ENCODE results near the gene DNAJB13.

DNAJB13 gene

GRCh38 chr11:74018331-74019005 is 67.6 kb downstream of the DNAJB13 start:
- Histone ChIP-seq H3K36me3 (ENCODE audit: insufficient read depth, low read length) (no peaks in the 10 kb centered on the region; the same call in 1 of the 2 replicates), H3K27ac (no peak overlapping the region), H3K4me3 (no peak overlapping the region), H3K9me3 (ENCODE audit: low read depth, low read length) (no peaks in the 10 kb centered on the region), H3K9ac (ENCODE audit: insufficient read length) (no peak overlapping the region)
- no peak for TF ChIP-seq EZH2 (IDR thresholded peaks at IDR 0.05)
- TF ChIP-seq FOXP2 (optimal IDR thresholded peaks at IDR 0.05; ENCODE audit: control extremely low read depth, extremely low read length, insufficient read depth) = no peak
- DNase-seq (ENCODE audit: low read depth, low spot score) = no peak

DNA sequence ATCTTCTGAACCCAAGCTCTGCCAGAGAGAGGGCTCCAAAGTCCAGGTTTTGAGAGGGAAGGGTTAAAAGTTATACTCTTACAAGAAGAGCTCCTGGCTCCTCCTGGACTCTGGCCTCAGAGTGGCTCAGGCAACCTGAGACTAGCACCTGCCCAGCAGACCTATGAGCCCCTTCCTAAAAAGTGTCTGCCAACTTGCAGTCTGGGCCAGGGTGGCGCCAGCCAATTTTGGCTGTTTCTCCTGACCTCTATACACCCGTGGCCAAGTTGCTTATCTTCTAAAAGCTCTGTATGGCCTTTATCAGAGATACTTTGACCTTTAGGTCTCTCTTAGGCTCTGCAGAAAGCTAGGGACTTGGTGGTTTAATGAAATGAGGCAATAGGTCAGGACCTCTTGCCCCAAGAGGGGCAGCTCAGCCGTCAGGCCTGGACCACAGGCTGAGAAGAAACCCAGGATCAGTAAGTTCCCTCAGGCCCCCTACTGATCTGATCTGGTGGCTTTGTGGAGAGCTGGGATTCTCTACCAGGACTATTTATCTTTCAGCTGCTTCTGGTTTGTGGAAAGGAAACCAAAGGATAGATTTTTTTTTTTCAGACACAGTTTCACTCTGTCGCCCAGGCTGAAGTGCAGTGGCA is 68.4 kb downstream of the DNAJB13 start:
- no peak overlapping the region for H3K9ac ChIP-seq (ENCODE audit: insufficient read length)
- no peaks in the 10 kb centered on the region; the same call in 1 of the 2 replicates for H3K36me3 ChIP-seq (ENCODE audit: insufficient read depth, low read length)
- H3K4me3 ChIP-seq = no peak overlapping the region
- no peak overlapping the region for H3K27ac ChIP-seq
- no peak for DNase-seq (ENCODE audit: low read depth, low spot score)
- TF ChIP-seq FOXP2 (optimal IDR thresholded peaks at IDR 0.05; ENCODE audit: control extremely low read depth, extremely low read length, insufficient read depth) = no peak
- TF ChIP-seq POLR2AphosphoS5 (IDR thresholded peaks at IDR 0.05; ENCODE audit: borderline replicate concordance, low read depth, low read length) = no peak
- no peak for TF ChIP-seq EZH2 (IDR thresholded peaks at IDR 0.05)
- H3K9me3 ChIP-seq (ENCODE audit: low read depth, low read length) = no peaks in the 10 kb centered on the region

- H3K4me3 ChIP-seq = no peak overlapping the region
- H3K9ac ChIP-seq (ENCODE audit: insufficient read length) = no peak overlapping the region
- TF ChIP-seq POLR2AphosphoS5 (IDR thresholded peaks at IDR 0.05; ENCODE audit: borderline replicate concordance, low read depth, low read length) (no peak), FOXP2 (optimal IDR thresholded peaks at IDR 0.05; ENCODE audit: control extremely low read depth, extremely low read length, insufficient read depth) (no peak), EZH2 (IDR thresholded peaks at IDR 0.05) (no peak)
- no peaks in the 10 kb centered on the region; the same call in 1 of the 2 replicates for H3K36me3 ChIP-seq (ENCODE audit: insufficient read depth, low read length)
- no peak for DNase-seq (ENCODE audit: low read depth, low spot score)
- no peak overlapping the region for H3K27ac ChIP-seq
- no peaks in the 10 kb centered on the region for H3K9me3 ChIP-seq (ENCODE audit: low read depth, low read length)
These were observed 69.0 kb downstream of the DNAJB13 start for GRCh38 chr11:74019860-74020259.

All from SK-N-MC (cell line).